Measurements from ENCODE around the gene PALD1. TPM values are rescaled to one million over a fixed set of nuclear protein-coding genes. Genes with fewer than 3 reads are reported as not detected.
"Not testable (repeated sequence)": the region's sequence is repeated elsewhere in the genome, so short reads cannot be mapped to it uniquely, and the experiment has no call there.

PALD1 gene
- total RNA-seq, 3 donors from 2014 or later (not counting 1 experiment from before 2014, with no cell fraction given) = 0.21 TPM; not detected in 2

DNA sequence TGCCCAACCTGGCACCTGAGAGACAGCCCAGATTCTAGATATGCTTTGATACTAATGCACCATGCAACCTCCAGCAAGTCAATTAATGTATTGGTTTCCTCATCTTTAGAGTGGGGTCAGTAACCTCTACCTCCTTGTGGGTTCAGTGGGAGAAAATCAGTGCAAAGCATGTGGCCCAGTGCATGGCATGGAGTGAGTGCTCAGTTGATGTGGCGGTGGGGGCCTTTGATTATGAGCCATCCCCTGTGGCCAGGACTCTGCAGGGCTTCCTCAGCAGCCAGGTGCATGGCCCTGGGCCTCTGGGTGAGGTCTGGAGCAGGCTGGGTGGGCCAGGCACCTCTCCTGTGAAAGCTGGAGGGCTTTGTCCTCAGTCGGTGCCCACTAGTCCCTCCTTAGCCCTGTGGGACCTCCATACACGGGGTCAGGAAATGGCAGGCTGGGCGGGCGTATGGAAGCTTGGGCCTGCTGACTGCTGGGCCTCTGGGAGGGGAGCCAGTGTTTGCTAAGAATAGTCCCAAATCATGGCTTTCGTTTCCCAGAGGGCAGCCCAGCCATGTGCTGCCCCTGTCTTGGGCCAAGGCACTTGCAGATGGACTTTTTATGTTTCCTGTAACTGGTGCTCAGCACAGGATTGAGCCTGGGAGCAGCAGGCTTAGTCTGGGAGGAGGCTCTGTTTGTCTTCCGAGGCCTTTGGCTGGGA is 3.4 kb downstream of the PALD1 start:
- peaks cover 38% of the 10 kb centered on the region for H3K4me1 ChIP-seq (ENCODE audit: control insufficient read depth, insufficient read depth, low read length)
- no peak overlapping the region for H3K27ac Mint-ChIP-seq
- H3K4me3 Mint-ChIP-seq = no peak overlapping the region
- H3K27ac ChIP-seq (ENCODE audit: low read length) = no peak overlapping the region
- DNase-seq (no peak), ATAC-seq (no peak)
- peaks cover 10 to 17% of the 10 kb centered on the region in 2 donors for H3K27me3 Mint-ChIP-seq (ENCODE audit: low read depth in 2 of 2)
- H3K36me3 Mint-ChIP-seq = no peaks in the 10 kb centered on the region
- intact Hi-C loops (cut with micrococcal nuclease) = no loop called here
- no peaks in the 10 kb centered on the region for H3K36me3 ChIP-seq (ENCODE audit: control insufficient read depth, insufficient read depth, low read length)
- H3K9me3 ChIP-seq (ENCODE audit: control insufficient read depth, insufficient read depth, low read length) = no peaks in the 10 kb centered on the region
- no peak overlapping the region for H3K4me3 ChIP-seq (ENCODE audit: low read length)
- 77% methylated on average over 7 of the region's 7 CpGs for WGBS (ENCODE audit: insufficient coverage)
- peaks cover 5% of the 10 kb centered on the region for H3K27me3 ChIP-seq (ENCODE audit: control insufficient read depth, insufficient read depth, low read length)
- H3K4me1 Mint-ChIP-seq = peaks cover 25 to 39% of the 10 kb centered on the region in 2 donors
- no peaks in the 10 kb centered on the region for H3K9me3 Mint-ChIP-seq
- TF ChIP-seq, protein P1, sequence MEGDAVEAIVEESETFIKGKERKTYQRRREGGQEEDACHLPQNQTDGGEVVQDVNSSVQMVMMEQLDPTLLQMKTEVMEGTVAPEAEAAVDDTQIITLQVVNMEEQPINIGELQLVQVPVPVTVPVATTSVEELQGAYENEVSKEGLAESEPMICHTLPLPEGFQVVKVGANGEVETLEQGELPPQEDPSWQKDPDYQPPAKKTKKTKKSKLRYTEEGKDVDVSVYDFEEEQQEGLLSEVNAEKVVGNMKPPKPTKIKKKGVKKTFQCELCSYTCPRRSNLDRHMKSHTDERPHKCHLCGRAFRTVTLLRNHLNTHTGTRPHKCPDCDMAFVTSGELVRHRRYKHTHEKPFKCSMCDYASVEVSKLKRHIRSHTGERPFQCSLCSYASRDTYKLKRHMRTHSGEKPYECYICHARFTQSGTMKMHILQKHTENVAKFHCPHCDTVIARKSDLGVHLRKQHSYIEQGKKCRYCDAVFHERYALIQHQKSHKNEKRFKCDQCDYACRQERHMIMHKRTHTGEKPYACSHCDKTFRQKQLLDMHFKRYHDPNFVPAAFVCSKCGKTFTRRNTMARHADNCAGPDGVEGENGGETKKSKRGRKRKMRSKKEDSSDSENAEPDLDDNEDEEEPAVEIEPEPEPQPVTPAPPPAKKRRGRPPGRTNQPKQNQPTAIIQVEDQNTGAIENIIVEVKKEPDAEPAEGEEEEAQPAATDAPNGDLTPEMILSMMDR (IDR thresholded peaks at IDR 0.05) = no peak

DNA sequence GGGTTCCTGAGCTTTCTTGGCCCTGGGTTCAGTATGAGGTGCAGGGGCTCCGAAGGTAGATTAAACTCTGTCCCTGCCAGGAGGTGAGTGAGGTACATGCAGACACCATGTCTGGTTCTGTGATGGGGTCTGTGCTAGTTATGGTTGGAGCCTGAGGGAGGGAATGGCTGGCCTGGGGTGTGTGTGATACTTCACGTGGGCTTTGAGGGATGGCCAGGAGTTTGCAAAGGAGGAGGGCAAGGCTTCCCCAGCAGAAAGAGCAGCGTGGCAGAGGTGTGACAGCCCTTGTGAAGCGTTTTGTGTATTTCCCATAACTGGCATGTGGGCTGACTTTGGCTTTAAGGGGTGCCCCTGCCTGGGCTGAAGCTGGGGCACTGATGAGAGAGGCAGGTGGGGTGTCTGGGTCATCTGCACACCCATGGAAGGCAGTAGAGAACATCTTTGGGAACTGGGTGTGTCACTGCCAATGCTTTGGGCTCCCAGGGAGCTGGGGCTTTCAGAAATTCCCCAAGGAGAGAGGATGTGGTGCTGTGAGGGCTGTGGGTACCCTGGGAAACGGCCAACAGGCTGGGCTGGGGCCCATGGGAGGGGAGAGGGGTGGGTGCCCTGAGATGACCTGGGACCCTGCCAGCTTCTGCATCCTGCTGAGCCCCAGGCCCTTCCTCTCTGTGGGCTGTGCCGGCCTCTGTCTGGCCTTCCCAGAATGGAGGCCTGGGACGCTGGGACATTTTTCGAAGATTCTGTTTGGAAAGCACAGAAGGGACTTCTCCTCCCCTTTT is 4.6 kb downstream of the PALD1 start:
- peaks cover 26% of the 10 kb centered on the region for H3K4me1 ChIP-seq (ENCODE audit: control insufficient read depth, insufficient read depth, low read length)
- H3K4me3 ChIP-seq (ENCODE audit: low read length) = no peak overlapping the region
- peaks cover 21 to 28% of the 10 kb centered on the region in 2 donors for H3K4me1 Mint-ChIP-seq
- no peak overlapping the region for H3K27ac ChIP-seq (ENCODE audit: low read length)
- intact Hi-C loops (cut with micrococcal nuclease) = no loop called here
- H3K9me3 Mint-ChIP-seq = no peaks in the 10 kb centered on the region
- H3K27me3 ChIP-seq (ENCODE audit: control insufficient read depth, insufficient read depth, low read length) = peaks cover 5% of the 10 kb centered on the region
- no peak for DNase-seq
- TF ChIP-seq, protein P1 (IDR thresholded peaks at IDR 0.05) = no peak
- ATAC-seq = no peak
- no peak overlapping the region for H3K4me3 Mint-ChIP-seq
- peaks cover 10 to 17% of the 10 kb centered on the region in 2 donors for H3K27me3 Mint-ChIP-seq (ENCODE audit: low read depth in 2 of 2)
- no peak overlapping the region for H3K27ac Mint-ChIP-seq
- H3K9me3 ChIP-seq (ENCODE audit: control insufficient read depth, insufficient read depth, low read length) = no peaks in the 10 kb centered on the region
- no peaks in the 10 kb centered on the region for H3K36me3 Mint-ChIP-seq
- WGBS (ENCODE audit: insufficient coverage) = 67% methylated on average over 8 of the region's 8 CpGs
- no peaks in the 10 kb centered on the region for H3K36me3 ChIP-seq (ENCODE audit: control insufficient read depth, insufficient read depth, low read length)

DNA sequence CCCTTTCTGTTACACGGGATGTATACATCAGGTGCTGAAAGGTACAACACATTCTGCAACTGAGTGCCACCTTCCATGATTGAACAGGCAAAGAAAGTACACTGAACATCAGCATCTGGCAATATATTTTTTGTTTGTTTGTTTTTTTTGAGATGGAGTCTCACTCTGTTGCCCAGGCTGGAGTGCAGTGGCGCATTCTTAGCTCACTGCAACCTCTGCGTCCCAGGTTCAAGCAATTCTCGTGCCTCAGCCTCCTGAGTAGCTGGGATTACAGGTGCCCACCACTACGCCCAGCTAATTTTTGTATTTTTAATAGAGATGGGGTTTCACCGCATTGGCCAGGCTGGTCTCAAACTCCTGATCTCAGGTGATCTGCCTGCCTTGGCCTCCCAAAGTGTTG is 5.3 kb downstream of the PALD1 start:
- H3K27ac ChIP-seq (ENCODE audit: low read length); ATAC-seq; H3K27ac Mint-ChIP-seq; H3K27me3 ChIP-seq (ENCODE audit: control insufficient read depth, insufficient read depth, low read length); H3K4me3 ChIP-seq (ENCODE audit: low read length); H3K9me3 Mint-ChIP-seq; H3K4me3 Mint-ChIP-seq; H3K36me3 ChIP-seq (ENCODE audit: control insufficient read depth, insufficient read depth, low read length); H3K9me3 ChIP-seq (ENCODE audit: control insufficient read depth, insufficient read depth, low read length); DNase-seq; intact Hi-C loops (cut with micrococcal nuclease); H3K36me3 Mint-ChIP-seq: not testable (repeated sequence)
- 95% methylated on average over 6 of the region's 6 CpGs for WGBS (ENCODE audit: insufficient coverage)
- peaks cover 21 to 25% of the 10 kb centered on the region in 2 donors for H3K4me1 Mint-ChIP-seq
- peaks cover 23% of the 10 kb centered on the region for H3K4me1 ChIP-seq (ENCODE audit: control insufficient read depth, insufficient read depth, low read length)
- H3K27me3 Mint-ChIP-seq (ENCODE audit: low read depth in 2 of 2) = peaks cover 10 to 17% of the 10 kb centered on the region in 2 donors

DNA sequence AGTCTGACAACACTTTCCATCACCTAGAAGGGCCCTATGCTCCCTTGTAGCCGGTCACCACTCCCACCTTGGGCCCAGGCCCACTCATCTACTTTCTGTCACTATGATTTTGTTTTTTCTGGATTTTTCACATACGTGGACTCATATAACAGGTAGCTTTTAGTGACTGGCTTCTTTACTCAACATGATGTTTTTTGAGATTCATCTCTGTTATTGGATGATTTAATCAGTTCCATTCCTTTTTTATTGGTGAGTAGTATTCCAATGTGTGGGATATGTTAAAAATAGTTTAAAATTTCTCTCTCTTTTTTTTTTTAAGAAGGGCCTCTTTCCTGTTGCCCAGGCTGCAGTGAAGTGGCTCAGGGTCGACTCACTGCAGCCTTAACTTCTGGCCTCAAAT is 9.3 kb downstream of the PALD1 start:
- Histone ChIP-seq H3K27me3 (ENCODE audit: control insufficient read depth, insufficient read depth, low read length) (no peaks in the 10 kb centered on the region), H3K9me3 (ENCODE audit: control insufficient read depth, insufficient read depth, low read length) (no peaks in the 10 kb centered on the region), H3K36me3 (ENCODE audit: control insufficient read depth, insufficient read depth, low read length) (no peaks in the 10 kb centered on the region), H3K4me1 (ENCODE audit: control insufficient read depth, insufficient read depth, low read length) (peaks cover 8% of the 10 kb centered on the region), H3K4me3 (ENCODE audit: low read length) (no peak overlapping the region), H3K27ac (ENCODE audit: low read length) (no peak overlapping the region)
- 90% methylated on average over 3 of the region's 3 CpGs for WGBS (ENCODE audit: insufficient coverage)
- Mint-ChIP-seq H3K36me3 (no peaks in the 10 kb centered on the region), H3K4me3 (no peak overlapping the region), H3K4me1 (peaks cover 4% of the 10 kb centered on the region in 2 donors), H3K27ac (no peak overlapping the region), H3K9me3 (no peaks in the 10 kb centered on the region), H3K27me3 (ENCODE audit: low read depth in 2 of 2) (peaks cover 0 to 5% of the 10 kb centered on the region in 2 donors)
- TF ChIP-seq, protein P1 (IDR thresholded peaks at IDR 0.05) = no peak
- DNase-seq (no peak), ATAC-seq (no peak)
- intact Hi-C loops (cut with micrococcal nuclease) = no loop called here

All from natural killer cell (primary cell).